Measurements from ENCODE around the gene AP2M1. TPM values are rescaled to one million over a fixed set of nuclear protein-coding genes. Genes with fewer than 3 reads are reported as not detected.
A peak's percentile ranks its signal among the peaks of the same experiment; 100 is the strongest.

AP2M1 gene
- total and polyA plus RNA-seq, 2 of the 8 experiments (the other 6 are each of a cell fraction or from before 2014, with no cell fraction given) = 403 to 454 TPM

- TF ChIP-seq POU5F1 (IDR thresholded peaks at IDR 0.05; ENCODE audit: low read depth, low read length) (no peak), HDAC6 (IDR thresholded peaks at IDR 0.05; ENCODE audit: low read depth, low read length) (no peak), EZH2 (IDR thresholded peaks at IDR 0.05; ENCODE audit: low read depth, low read length, severe bottlenecking) (no peak), ZNF274 (IDR thresholded peaks at IDR 0.05; ENCODE audit: borderline replicate concordance, extremely low read depth, low read length) (no peak), RXRA (IDR thresholded peaks at IDR 0.05; ENCODE audit: insufficient read depth, low read depth, low read length) (no peak), CEBPB (IDR thresholded peaks at IDR 0.05; ENCODE audit: low read depth, low read length) (no peak), JUN (IDR thresholded peaks at IDR 0.05; ENCODE audit: low read depth, low read length) (no peak), CTBP2 (IDR thresholded peaks at IDR 0.05; ENCODE audit: borderline replicate concordance, insufficient read depth, insufficient read length, low read length) (no peak), FOSL1 (IDR thresholded peaks at IDR 0.05; ENCODE audit: insufficient read depth, low read depth, low read length) (no peak), CHD1 (IDR thresholded peaks at IDR 0.05; ENCODE audit: low read depth, low read length) (no peak), E2F6 (IDR thresholded peaks at IDR 0.05) (no peak), MAFK (IDR thresholded peaks at IDR 0.05; ENCODE audit: low read depth, low read length) (no peak), RAD21 (IDR thresholded peaks at IDR 0.05 in 1 of 2, conservative IDR thresholded peaks at IDR 0.05 in 1 of 2; ENCODE audit: low read depth in 2 of 2, low read length in 2 of 2) (peak; percentile 39 to 49), CREB1 (IDR thresholded peaks at IDR 0.05) (no peak), MAX (IDR thresholded peaks at IDR 0.05) (no peak), GABPA (IDR thresholded peaks at IDR 0.05; ENCODE audit: borderline replicate concordance, insufficient read depth, low read length) (no peak)
Measured at GRCh38 chr3:184129012-184129411, 45.6 kb upstream of the AP2M1 start (continued).
